Effector memory CD8-positive, alpha-beta T cell (primary cell): ENCODE measurements around the gene SUPT3H.
"Not testable (repeated sequence)": the region's sequence is repeated elsewhere in the genome, so short reads cannot be mapped to it uniquely, and the experiment has no call there.

Experiments used
- ATAC-seq: fragments of 150-1000 bp; cut with Tn5 transposase; replicated peaks from 2 replicates; pipeline ENCODE4 v1.10.0; 2021; ENCODE audit warnings: mild to moderate bottlenecking, moderate library complexity
- DNase-seq, 3 experiments: peaks; one replicate each; pipeline ENCODE4 v3.0.0; 2021
- H3K27ac Mint-ChIP-seq, 2 donors: one replicate each; pipeline ENCODE4 v1.8.0; 2022; ENCODE audit warnings: mild to moderate bottlenecking in 2 of 2, mixed read lengths in 2 of 2, moderate library complexity in 2 of 2
- H3K27me3 Mint-ChIP-seq, 2 donors: one replicate each; pipeline ENCODE4 v1.8.0; 2022; ENCODE audit warnings: mixed read lengths in 2 of 2
- H3K36me3 Mint-ChIP-seq: one replicate; pipeline ENCODE4 v1.8.0; 2022; ENCODE audit warnings: mild to moderate bottlenecking, moderate library complexity, mixed read lengths; ENCODE audit not compliant: insufficient read depth
- H3K4me1 Mint-ChIP-seq, 2 donors: one replicate each; pipeline ENCODE4 v1.8.0; 2022; ENCODE audit warnings: low read depth in 2 of 2, mixed read lengths in 2 of 2
- H3K4me3 Mint-ChIP-seq, 2 donors: one replicate each; pipeline ENCODE4 v1.8.0; 2022; ENCODE audit warnings: mild to moderate bottlenecking in 2 of 2, mixed read lengths in 2 of 2, moderate library complexity in 2 of 2
- H3K9me3 Mint-ChIP-seq, 2 donors: one replicate each; pipeline ENCODE4 v1.8.0; 2022; ENCODE audit warnings: mixed read lengths in 2 of 2

Gene SUPT3H

GRCh38 chr6:45047573-45047972 lies 330.2 kb downstream of the SUPT3H start:
- no peak for DNase-seq
- H3K27me3 Mint-ChIP-seq: no peaks in the 10 kb centered on the region
- ATAC-seq: no peak

GRCh38 chr6:45045253-45045601 lies 332.5 kb downstream of the SUPT3H start:
- no peak overlapping the region for H3K4me3 Mint-ChIP-seq
- DNase-seq (no peak), ATAC-seq (no peak)
- H3K4me1 Mint-ChIP-seq: peaks cover 3 to 4% of the 10 kb centered on the region in 2 donors
- H3K36me3 Mint-ChIP-seq: no peaks in the 10 kb centered on the region
- H3K27ac Mint-ChIP-seq: no peak overlapping the region
- no peaks in the 10 kb centered on the region for H3K9me3 Mint-ChIP-seq
- H3K27me3 Mint-ChIP-seq: no peaks in the 10 kb centered on the region

More at GRCh38 chr6:45047573-45047972, 330.2 kb downstream of the SUPT3H start:
- Mint-ChIP-seq H3K36me3 (no peaks in the 10 kb centered on the region), H3K4me3 (no peak overlapping the region), H3K9me3 (no peaks in the 10 kb centered on the region), H3K27ac (no peak overlapping the region), H3K4me1 (peaks cover 3 to 4% of the 10 kb centered on the region in 2 donors)

- Mint-ChIP-seq H3K4me1 (peaks cover 3 to 4% of the 10 kb centered on the region in 2 donors), H3K4me3 (no peak overlapping the region), H3K27me3 (no peaks in the 10 kb centered on the region), H3K36me3 (no peaks in the 10 kb centered on the region), H3K27ac (no peak overlapping the region), H3K9me3 (no peaks in the 10 kb centered on the region)
- no peak for DNase-seq
- no peak for ATAC-seq
These were observed 333.1 kb downstream of the SUPT3H start for GRCh38 chr6:45044510-45045252.

- Mint-ChIP-seq H3K36me3 (no peaks in the 10 kb centered on the region), H3K4me3 (no peak overlapping the region), H3K9me3 (no peaks in the 10 kb centered on the region), H3K27me3 (no peaks in the 10 kb centered on the region), H3K4me1 (peaks cover 1 to 2% of the 10 kb centered on the region in 2 donors), H3K27ac (no peak overlapping the region)
- ATAC-seq (no peak), DNase-seq (no peak)
These were observed 333.6 kb downstream of the SUPT3H start for GRCh38 chr6:45044086-45044485.

GRCh38 chr6:45042673-45043072 lies 335.1 kb downstream of the SUPT3H start:
- not testable (repeated sequence) for H3K9me3 Mint-ChIP-seq, H3K36me3 Mint-ChIP-seq, ATAC-seq, H3K4me1 Mint-ChIP-seq, H3K4me3 Mint-ChIP-seq, DNase-seq, H3K27me3 Mint-ChIP-seq, H3K27ac Mint-ChIP-seq

GRCh38 chr6:45038226-45038625 lies 339.5 kb downstream of the SUPT3H start:
- no peak for DNase-seq
- Mint-ChIP-seq H3K4me3 (no peak overlapping the region), H3K27ac (no peak overlapping the region), H3K36me3 (no peaks in the 10 kb centered on the region), H3K27me3 (no peaks in the 10 kb centered on the region), H3K9me3 (no peaks in the 10 kb centered on the region), H3K4me1 (no peaks in the 10 kb centered on the region)
- ATAC-seq: no peak

GRCh38 chr6:45036103-45036502 lies 341.6 kb downstream of the SUPT3H start:
- ATAC-seq: no peak
- Mint-ChIP-seq H3K27me3 (no peaks in the 10 kb centered on the region), H3K9me3 (no peaks in the 10 kb centered on the region), H3K4me1 (no peaks in the 10 kb centered on the region), H3K27ac (no peak overlapping the region), H3K4me3 (no peak overlapping the region), H3K36me3 (no peaks in the 10 kb centered on the region)
- DNase-seq: no peak

GRCh38 chr6:45032426-45032825 lies 345.3 kb downstream of the SUPT3H start:
- DNase-seq (no peak), ATAC-seq (no peak)
- H3K9me3 Mint-ChIP-seq: no peaks in the 10 kb centered on the region
- H3K27ac Mint-ChIP-seq: no peak overlapping the region
- H3K27me3 Mint-ChIP-seq: no peaks in the 10 kb centered on the region
- H3K36me3 Mint-ChIP-seq: no peaks in the 10 kb centered on the region
- H3K4me1 Mint-ChIP-seq: no peaks in the 10 kb centered on the region
- H3K4me3 Mint-ChIP-seq: no peak overlapping the region

- H3K4me1 Mint-ChIP-seq: no peaks in the 10 kb centered on the region
- no peaks in the 10 kb centered on the region for H3K36me3 Mint-ChIP-seq
- peaks cover 0 to 3% of the 10 kb centered on the region in 2 donors for H3K9me3 Mint-ChIP-seq
- DNase-seq: no peak
- no peak for ATAC-seq
- H3K4me3 Mint-ChIP-seq: no peak overlapping the region
- no peaks in the 10 kb centered on the region for H3K27me3 Mint-ChIP-seq
- H3K27ac Mint-ChIP-seq: no peak overlapping the region
These were observed 346.1 kb downstream of the SUPT3H start for GRCh38 chr6:45031601-45032000.

- Mint-ChIP-seq H3K36me3 (no peaks in the 10 kb centered on the region), H3K9me3 (peaks cover 3 to 6% of the 10 kb centered on the region in 2 donors), H3K4me3 (no peak overlapping the region), H3K27ac (no peak overlapping the region), H3K27me3 (no peaks in the 10 kb centered on the region), H3K4me1 (peaks cover 3 to 6% of the 10 kb centered on the region in 2 donors)
- ATAC-seq (no peak), DNase-seq (no peak)
These were observed 350.6 kb downstream of the SUPT3H start for GRCh38 chr6:45027126-45027525.

- Mint-ChIP-seq H3K9me3 (peaks cover 3 to 6% of the 10 kb centered on the region in 2 donors), H3K4me1 (peaks cover 3 to 12% of the 10 kb centered on the region in 2 donors), H3K4me3 (no peak overlapping the region), H3K27me3 (no peaks in the 10 kb centered on the region), H3K27ac (no peak overlapping the region), H3K36me3 (no peaks in the 10 kb centered on the region)
- DNase-seq (no peak), ATAC-seq (no peak)
These were observed 351.7 kb downstream of the SUPT3H start for GRCh38 chr6:45026003-45026516.

- DNase-seq (no peak), ATAC-seq (no peak)
- Mint-ChIP-seq H3K27me3 (no peaks in the 10 kb centered on the region), H3K36me3 (no peaks in the 10 kb centered on the region), H3K9me3 (peaks cover 3 to 6% of the 10 kb centered on the region in 2 donors), H3K27ac (no peak overlapping the region), H3K4me1 (peaks cover 3 to 12% of the 10 kb centered on the region in 2 donors), H3K4me3 (no peak overlapping the region)
These were observed 353.1 kb downstream of the SUPT3H start for GRCh38 chr6:45024610-45025009.

- ATAC-seq: peak; percentile 97
- Mint-ChIP-seq H3K27ac (peak overlapping the region in 1 of 2 donors; percentile 39), H3K4me3 (peak overlapping the region in 1 of 2 donors; percentile 8)
These were observed 356.1 kb downstream of the SUPT3H start for GRCh38 chr6:45021676-45022075.

GRCh38 chr6:45012687-45013086 lies 365.0 kb downstream of the SUPT3H start:
- H3K27ac Mint-ChIP-seq: no peak overlapping the region
- peaks cover 3 to 18% of the 10 kb centered on the region in 2 donors for H3K9me3 Mint-ChIP-seq
- H3K36me3 Mint-ChIP-seq: peaks cover 4% of the 10 kb centered on the region
- no peak for DNase-seq
- no peak for ATAC-seq
- no peak overlapping the region for H3K4me3 Mint-ChIP-seq
- H3K4me1 Mint-ChIP-seq: no peaks in the 10 kb centered on the region
- no peaks in the 10 kb centered on the region for H3K27me3 Mint-ChIP-seq

More at GRCh38 chr6:45021676-45022075, 356.1 kb downstream of the SUPT3H start:
- Mint-ChIP-seq H3K36me3 (no peaks in the 10 kb centered on the region), H3K27me3 (no peaks in the 10 kb centered on the region), H3K4me1 (peaks cover 3 to 12% of the 10 kb centered on the region in 2 donors), H3K9me3 (peaks cover 0 to 12% of the 10 kb centered on the region in 2 donors)
- DNase-seq: no peak
